OCI-LY7 (cell line): ENCODE results near the gene STIM1. TPM values are rescaled to one million over a fixed set of nuclear protein-coding genes. Genes with fewer than 3 reads are reported as not detected.

ENCODE experiments used
- BruUV-seq: library from RNA; stranded (reverse); fragments of 400-500 nt; replicated peaks from 2 replicates; lab custom pipeline; 2021; lab: Mats Ljungman, UMichigan
- CTCF ChIA-PET: fragments of 300-600 bp; sonication (Branson Sonifier 250); formaldehyde crosslinking; loops from one replicate; lab custom pipeline; 2022; ENCODE audit warnings: antibody characterized with exemption; ENCODE audit not compliant: unreplicated experiment; lab: Charles Lee
- POLR2A ChIA-PET: fragments of 300-600 bp; sonication (Branson Sonifier 250); formaldehyde crosslinking; loops from one replicate; lab custom pipeline; 2022; ENCODE audit warnings: antibody characterized with exemption; lab: Charles Lee
- DNase-seq: peaks from one replicate; pipeline ENCODE4 v3.0.0-alpha.2; 2015; ENCODE audit warnings: low spot score
- H2AFZ ChIP-seq: fragments of 200-600 bp; sonication (generic), shearing (Covaris generic); 2 replicates; pipeline ENCODE4 v1.6.1; 2014; ENCODE audit warnings: mild to moderate bottlenecking, antibody characterized with exemption, low read length, moderate library complexity
- H3K27ac ChIP-seq: fragments of 200-600 bp; sonication (generic); 2 replicates; pipeline ENCODE4 v1.5.1; 2014; ENCODE audit warnings: mixed run types, low read depth, mild to moderate bottlenecking, moderate library complexity, low read length, inconsistent platforms; ENCODE audit not compliant: poor library complexity, severe bottlenecking
- H3K36me3 ChIP-seq: fragments of 200-600 bp; sonication (generic); 2 replicates; pipeline ENCODE4 v1.6.1; 2014; ENCODE audit warnings: mild to moderate bottlenecking, antibody characterized with exemption, low read length, moderate library complexity, mixed read lengths; ENCODE audit not compliant: insufficient read depth
- H3K4me1 ChIP-seq: fragments of 200-600 bp; sonication (generic); 2 replicates; pipeline ENCODE4 v1.5.1; 2014; ENCODE audit warnings: mild to moderate bottlenecking, low read length; ENCODE audit not compliant: insufficient read depth, poor library complexity, severe bottlenecking
- H3K4me2 ChIP-seq: fragments of 200-600 bp; sonication (generic); 2 replicates; pipeline ENCODE4 v1.6.1; 2014; ENCODE audit warnings: mild to moderate bottlenecking, low read length
- H3K4me3 ChIP-seq: fragments of 200-600 bp; sonication (generic); 2 replicates; pipeline ENCODE4 v1.5.1; 2014; ENCODE audit warnings: mild to moderate bottlenecking, low read depth, low read length; ENCODE audit not compliant: poor library complexity, severe bottlenecking
- H3K79me2 ChIP-seq: fragments of 200-600 bp; sonication (generic); 2 replicates; pipeline ENCODE4 v1.6.1; 2016; ENCODE audit warnings: low read depth, mild to moderate bottlenecking, low read length, moderate library complexity, mixed read lengths; ENCODE audit not compliant: insufficient read depth
- H3K9me2 ChIP-seq: fragments of 200-600 bp; sonication (generic); 2 replicates; pipeline ENCODE4 v1.6.1; 2016; ENCODE audit warnings: mild to moderate bottlenecking, low read length, mixed read lengths; ENCODE audit not compliant: insufficient read depth
- H3K9me3 ChIP-seq: fragments of 200-600 bp; sonication (generic); 2 replicates; pipeline ENCODE4 v1.6.1; 2014; ENCODE audit warnings: mild to moderate bottlenecking, mixed run types, low read length, mixed read lengths
- H4K20me1 ChIP-seq: fragments of 200-600 bp; sonication (generic); 2 replicates; pipeline ENCODE4 v1.6.1; 2014; ENCODE audit warnings: mild to moderate bottlenecking, antibody characterized with exemption, low read length, moderate library complexity, mixed read lengths; ENCODE audit not compliant: insufficient read depth
- EZH2phosphoT487 ChIP-seq: fragments of 200-600 bp; sonication (generic); IDR thresholded peaks from 2 replicates; pipeline ENCODE4 v1.6.1; 2018; ENCODE audit warnings: low read depth, borderline replicate concordance, mild to moderate bottlenecking, mixed run types, antibody characterized with exemption, low read length, moderate library complexity, mixed read lengths
- intact Hi-C: fragments of 100-400 bp; cut with micrococcal nuclease; formaldehyde crosslinking; loops from one replicate; pipeline ENCODE4 v1.10.0; 2022; ENCODE audit not compliant: unreplicated experiment
- total RNA-seq, 2 experiments: library from RNA; depleted of rRNA in 1 of 2; stranded (reverse); fragments of >200 nt in 1 of 2; shearing (Covaris generic) in 1 of 2; gene quantifications; 2 replicates each; pipeline ENCODE4 v1.2.3, GENCODE V29; 2014 to 2022
- TF ChIP-seq, protein P1 (sequence below): fragments of 200-600 bp; sonication (generic); conservative IDR thresholded peaks from 2 replicates; pipeline ENCODE4 v1.5.1; 2014; ENCODE audit warnings: mild to moderate bottlenecking, antibody characterized with exemption, low read length, moderate library complexity, mixed read lengths

STIM1 gene
- total RNA-seq, 2 experiments from 2014 or later, result 21.0 to 49.1 TPM

DNA sequence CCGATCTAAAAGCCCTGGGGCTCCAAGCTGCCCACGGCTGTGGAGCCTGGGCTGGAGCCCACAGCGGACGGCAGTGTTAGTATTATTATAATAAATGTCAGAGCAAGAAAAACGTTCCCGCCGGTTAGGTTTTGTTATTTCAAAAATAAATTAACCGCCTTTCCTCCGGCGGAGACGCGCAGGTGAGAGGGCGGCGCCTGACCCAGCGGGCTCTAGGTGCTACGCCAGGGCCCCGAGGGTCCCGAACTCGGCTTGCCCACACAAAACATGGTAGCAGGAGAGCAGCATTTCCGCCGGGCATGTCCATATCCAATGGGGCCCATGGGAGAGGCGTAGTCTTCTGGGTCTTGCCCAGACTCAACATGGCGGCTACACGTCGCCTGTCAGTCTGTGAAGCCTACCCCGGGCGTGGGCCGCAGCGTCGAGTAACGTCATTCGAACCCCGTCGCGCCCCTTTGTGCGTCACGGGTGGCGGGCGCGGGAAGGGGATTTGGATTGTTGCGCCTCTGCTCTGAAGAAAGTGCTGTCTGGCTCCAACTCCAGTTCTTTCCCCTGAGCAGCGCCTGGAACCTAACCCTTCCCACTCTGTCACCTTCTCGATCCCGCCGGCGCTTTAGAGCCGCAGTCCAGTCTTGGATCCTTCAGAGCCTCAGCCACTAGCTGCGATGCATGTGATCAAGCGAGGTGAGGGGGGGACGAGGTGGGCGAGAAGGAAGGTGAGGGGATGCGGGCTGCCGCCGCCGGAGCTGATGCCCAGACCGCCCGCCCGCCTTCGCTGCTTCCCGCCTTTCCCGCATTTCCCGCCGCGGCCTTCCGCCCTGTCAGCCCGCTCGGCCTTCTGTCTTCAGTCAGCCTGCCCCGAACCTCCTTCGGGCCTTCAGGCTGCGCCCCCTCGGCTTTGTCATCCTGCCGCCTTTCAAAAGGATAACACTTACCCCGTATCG lies 239.2 kb downstream of the STIM1 start, which contains the start of gene RRM1:
Gene RRM1 (plus strand): TSS at position 452 of the 944 bp plus-strand sequence. CDS start 214 bp downstream, at position 666.
- POLR2A ChIA-PET, result interaction anchor here (0.6 to 1.6 kb wide), 5 partner anchors 10 to 435 kb away, joined by 3 to 6 read pairs (median 3); partner anchors contain the start of gene STIM1
- intact Hi-C loops, result no loop called here
- BruUV-seq, result no TSS peak

DNA sequence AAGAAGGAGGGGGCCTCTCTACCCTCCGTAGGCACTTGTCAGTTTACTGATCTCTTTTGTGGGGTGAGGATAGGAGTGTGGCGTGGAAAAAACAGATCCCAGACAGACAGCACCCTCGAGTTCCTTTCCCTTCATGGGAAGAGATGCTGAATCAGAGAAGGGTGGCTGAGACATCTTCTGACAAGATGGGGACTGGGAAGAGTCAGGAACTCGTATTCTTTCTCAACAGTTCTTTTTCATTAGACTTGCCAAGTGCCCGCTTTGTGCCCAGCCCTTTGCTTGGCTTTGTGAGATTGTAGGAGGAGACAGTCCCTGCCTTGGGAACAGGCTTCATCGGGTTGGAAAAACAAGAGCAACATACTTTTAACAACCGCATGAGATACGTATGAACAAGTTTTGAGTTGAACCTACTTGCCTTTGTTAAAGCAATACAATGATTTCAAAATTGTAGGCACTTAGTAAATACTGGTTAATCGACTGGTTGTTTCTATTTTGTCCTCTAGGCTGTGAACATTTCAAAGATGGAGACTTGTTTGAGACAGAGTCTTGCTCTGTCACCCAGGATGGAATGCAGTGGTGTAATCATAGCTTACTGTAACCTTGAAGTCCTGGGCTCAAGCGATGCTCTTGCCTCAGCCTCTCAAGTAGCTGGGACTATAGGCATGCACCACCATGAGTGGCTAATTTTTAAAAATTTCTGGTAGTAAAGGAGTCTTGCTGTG lies 240.2 kb downstream of the STIM1 start:
- CTCF ChIA-PET, result interaction anchor here (0.6 to 1.2 kb wide), 3 partner anchors 236 to 254 kb away, joined by 3 to 5 read pairs (median 3); partner anchors contain the start of gene STIM1
- peak overlapping the region; percentile 97 for H3K4me3 ChIP-seq

More for the DNA sequence above, 239.2 kb downstream of the STIM1 start, which contains the start of gene RRM1:
- H4K20me1 ChIP-seq, result peaks cover 6% of the 10 kb centered on the region
- peak within 1 kb of the TSS; percentile 96 for H3K4me2 ChIP-seq
- CTCF ChIA-PET, result interaction anchor here (0.6 kb wide), 1 partner anchor 235 kb away, joined by 3 read pairs; no protein-coding TSS in a partner anchor
- TF ChIP-seq, protein P1, sequence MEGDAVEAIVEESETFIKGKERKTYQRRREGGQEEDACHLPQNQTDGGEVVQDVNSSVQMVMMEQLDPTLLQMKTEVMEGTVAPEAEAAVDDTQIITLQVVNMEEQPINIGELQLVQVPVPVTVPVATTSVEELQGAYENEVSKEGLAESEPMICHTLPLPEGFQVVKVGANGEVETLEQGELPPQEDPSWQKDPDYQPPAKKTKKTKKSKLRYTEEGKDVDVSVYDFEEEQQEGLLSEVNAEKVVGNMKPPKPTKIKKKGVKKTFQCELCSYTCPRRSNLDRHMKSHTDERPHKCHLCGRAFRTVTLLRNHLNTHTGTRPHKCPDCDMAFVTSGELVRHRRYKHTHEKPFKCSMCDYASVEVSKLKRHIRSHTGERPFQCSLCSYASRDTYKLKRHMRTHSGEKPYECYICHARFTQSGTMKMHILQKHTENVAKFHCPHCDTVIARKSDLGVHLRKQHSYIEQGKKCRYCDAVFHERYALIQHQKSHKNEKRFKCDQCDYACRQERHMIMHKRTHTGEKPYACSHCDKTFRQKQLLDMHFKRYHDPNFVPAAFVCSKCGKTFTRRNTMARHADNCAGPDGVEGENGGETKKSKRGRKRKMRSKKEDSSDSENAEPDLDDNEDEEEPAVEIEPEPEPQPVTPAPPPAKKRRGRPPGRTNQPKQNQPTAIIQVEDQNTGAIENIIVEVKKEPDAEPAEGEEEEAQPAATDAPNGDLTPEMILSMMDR, result no peak
- no peak for TF ChIP-seq EZH2phosphoT487
- peaks cover 47% of the 10 kb centered on the region for H3K79me2 ChIP-seq
- peak; percentile 97 for DNase-seq
- H3K4me3 ChIP-seq, result peak within 1 kb of the TSS; percentile 97
- H3K27ac ChIP-seq, result peak within 1 kb of the TSS; percentile 72
- H3K9me2 ChIP-seq, result no peaks in the 10 kb centered on the region
- H3K4me1 ChIP-seq, result peaks cover 40% of the 10 kb centered on the region
- peaks cover 37% of the 10 kb centered on the region for H3K36me3 ChIP-seq
- H2AFZ ChIP-seq, result peak within 1 kb of the TSS; percentile 90
- no peaks in the 10 kb centered on the region for H3K9me3 ChIP-seq

More for the DNA sequence above, 240.2 kb downstream of the STIM1 start:
- Histone ChIP-seq H3K9me3 (no peaks in the 10 kb centered on the region), H4K20me1 (peaks cover 12% of the 10 kb centered on the region), H3K4me2 (peak overlapping the region; percentile 96), H3K9me2 (no peaks in the 10 kb centered on the region), H2AFZ (no peak overlapping the region), H3K27ac (peak overlapping the region; percentile 72), H3K4me1 (peaks cover 48% of the 10 kb centered on the region), H3K36me3 (peaks cover 47% of the 10 kb centered on the region), H3K79me2 (peaks cover 57% of the 10 kb centered on the region)
- BruUV-seq, result TSS peak; percentile 70
- intact Hi-C loops, result no loop called here
- peak; percentile 55 for DNase-seq
- TF ChIP-seq, protein P1, result peak; percentile 40
- no peak for TF ChIP-seq EZH2phosphoT487
- POLR2A ChIA-PET, result interaction anchor here (0.6 to 1.6 kb wide), 6 partner anchors 10 to 434 kb away, joined by 3 to 6 read pairs (median 4); partner anchors contain the start of gene STIM1
